Neural progenitor cell (in vitro differentiated cells): Measurements from ENCODE around the gene PLCD3. TPM values are rescaled to one million over a fixed set of nuclear protein-coding genes. Genes with fewer than 3 reads are reported as not detected.

Source experiments
- DNase-seq: peaks from one replicate; pipeline ENCODE4 v3.0.0-alpha.2; 2016; ENCODE audit warnings: low spot score
- H2AFZ ChIP-seq: fragments of 200-600 bp; sonication (generic); replicated peaks from 2 replicates; pipeline ENCODE4 v1.6.1; 2016; ENCODE audit warnings: antibody characterized with exemption
- H3F3A ChIP-seq: fragments of 200-600 bp; sonication (generic); 2 replicates; pipeline ENCODE4 v1.6.1; 2016; ENCODE audit warnings: antibody characterized with exemption, low read depth
- H3K27ac ChIP-seq: fragments of 200-600 bp; sonication (generic); 2 replicates; pipeline ENCODE4 v1.5.1; 2016; ENCODE audit warnings: mild to moderate bottlenecking
- H3K27me3 ChIP-seq: fragments of 200-600 bp; sonication (generic); 2 replicates; pipeline ENCODE4 v1.6.1; 2016; ENCODE audit warnings: mild to moderate bottlenecking, moderate library complexity
- H3K36me3 ChIP-seq: fragments of 200-600 bp; sonication (generic); 2 replicates; pipeline ENCODE4 v1.5.1; 2016
- H3K4me1 ChIP-seq: fragments of 200-600 bp; sonication (generic); 2 replicates; pipeline ENCODE4 v1.6.1; 2016; ENCODE audit warnings: mixed run types
- H3K4me2 ChIP-seq: fragments of 200-600 bp; sonication (generic); 2 replicates; pipeline ENCODE4 v1.6.1; 2016
- H3K4me3 ChIP-seq: fragments of 200-600 bp; sonication (generic); 2 replicates; pipeline ENCODE4 v1.5.1; 2016
- H3K79me2 ChIP-seq: fragments of 200-600 bp; sonication (generic); 2 replicates; pipeline ENCODE4 v1.6.1; 2016; ENCODE audit warnings: low read depth
- H3K9ac ChIP-seq: fragments of 200-600 bp; sonication (generic); 2 replicates; pipeline ENCODE4 v1.6.1; 2016
- H3K9me3 ChIP-seq: fragments of 200-600 bp; sonication (generic); 2 replicates; pipeline ENCODE4 v1.5.1; 2016; ENCODE audit warnings: low read depth
- H4K20me1 ChIP-seq: fragments of 200-600 bp; sonication (generic); 2 replicates; pipeline ENCODE4 v1.6.1; 2016; ENCODE audit warnings: low read depth
- H3K27ac Mint-ChIP-seq: 3 replicates; pipeline ENCODE4 v1.8.0; 2021; ENCODE audit warnings: mixed read lengths
- H3K27me3 Mint-ChIP-seq: 2 replicates; pipeline ENCODE4 v1.8.0; 2022; ENCODE audit warnings: low read depth, mild to moderate bottlenecking, inconsistent platforms, moderate library complexity, mixed read lengths; ENCODE audit not compliant: insufficient read depth
- H3K36me3 Mint-ChIP-seq: 3 replicates; pipeline ENCODE4 v1.8.0; 2021; ENCODE audit warnings: mixed read lengths
- H3K4me1 Mint-ChIP-seq: 3 replicates; pipeline ENCODE4 v1.8.0; 2021; ENCODE audit warnings: mixed read lengths
- H3K4me3 Mint-ChIP-seq: 3 replicates; pipeline ENCODE4 v1.8.0; 2021; ENCODE audit warnings: mild to moderate bottlenecking, moderate library complexity, mixed read lengths
- H3K9me3 Mint-ChIP-seq: 3 replicates; pipeline ENCODE4 v1.8.0; 2020; ENCODE audit warnings: mixed read lengths
- EZH2 ChIP-seq: fragments of 200-600 bp; sonication (generic); IDR thresholded peaks from 2 replicates; pipeline ENCODE4 v1.6.1; 2017; ENCODE audit warnings: antibody characterized with exemption, mild to moderate bottlenecking, moderate library complexity
- EZH2phosphoT487 ChIP-seq: fragments of 200-600 bp; sonication (generic); IDR thresholded peaks from 2 replicates; pipeline ENCODE4 v1.6.1; 2017; ENCODE audit warnings: antibody characterized with exemption
- total RNA-seq: library from RNA; depleted of rRNA; stranded (reverse); fragments of >200 nt; gene quantifications from 2 replicates; pipeline ENCODE4 v1.2.3, GENCODE V29; 2015; ENCODE audit warnings: low replicate concordance
- TF ChIP-seq, protein P1 (sequence below): fragments of 200-600 bp; sonication (generic); IDR thresholded peaks from 2 replicates; pipeline ENCODE4 v1.5.1; 2017; ENCODE audit warnings: antibody characterized with exemption, mild to moderate bottlenecking

Gene PLCD3
- total RNA-seq, 1 donor from 2014 or later: 16.0 TPM

GRCh38 chr17:45149037-45149668 lies 16.8 kb upstream of the PLCD3 start:
- Histone ChIP-seq H3K4me3 (peak overlapping the region; percentile 85), H3K4me2 (peak overlapping the region; percentile 81), H3K27ac (peak overlapping the region; percentile 80), H3K27me3 (peaks cover 7% of the 10 kb centered on the region), H3K36me3 (no peaks in the 10 kb centered on the region), H3K9ac (peak overlapping the region; percentile 67), H2AFZ (no peak overlapping the region), H3K4me1 (peaks cover 30% of the 10 kb centered on the region), H3K9me3 (no peaks in the 10 kb centered on the region), H3K79me2 (peaks cover 48% of the 10 kb centered on the region), H3F3A (peaks cover 58% of the 10 kb centered on the region), H4K20me1 (peaks cover 31% of the 10 kb centered on the region)
- Mint-ChIP-seq H3K4me3 (peak overlapping the region; percentile 94), H3K36me3 (no peaks in the 10 kb centered on the region), H3K27ac (peak overlapping the region; percentile 86), H3K4me1 (peaks cover 44% of the 10 kb centered on the region), H3K27me3 (peaks cover 4% of the 10 kb centered on the region), H3K9me3 (no peaks in the 10 kb centered on the region)
- TF ChIP-seq EZH2: no peak
- TF ChIP-seq, protein P1, sequence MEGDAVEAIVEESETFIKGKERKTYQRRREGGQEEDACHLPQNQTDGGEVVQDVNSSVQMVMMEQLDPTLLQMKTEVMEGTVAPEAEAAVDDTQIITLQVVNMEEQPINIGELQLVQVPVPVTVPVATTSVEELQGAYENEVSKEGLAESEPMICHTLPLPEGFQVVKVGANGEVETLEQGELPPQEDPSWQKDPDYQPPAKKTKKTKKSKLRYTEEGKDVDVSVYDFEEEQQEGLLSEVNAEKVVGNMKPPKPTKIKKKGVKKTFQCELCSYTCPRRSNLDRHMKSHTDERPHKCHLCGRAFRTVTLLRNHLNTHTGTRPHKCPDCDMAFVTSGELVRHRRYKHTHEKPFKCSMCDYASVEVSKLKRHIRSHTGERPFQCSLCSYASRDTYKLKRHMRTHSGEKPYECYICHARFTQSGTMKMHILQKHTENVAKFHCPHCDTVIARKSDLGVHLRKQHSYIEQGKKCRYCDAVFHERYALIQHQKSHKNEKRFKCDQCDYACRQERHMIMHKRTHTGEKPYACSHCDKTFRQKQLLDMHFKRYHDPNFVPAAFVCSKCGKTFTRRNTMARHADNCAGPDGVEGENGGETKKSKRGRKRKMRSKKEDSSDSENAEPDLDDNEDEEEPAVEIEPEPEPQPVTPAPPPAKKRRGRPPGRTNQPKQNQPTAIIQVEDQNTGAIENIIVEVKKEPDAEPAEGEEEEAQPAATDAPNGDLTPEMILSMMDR: peak; percentile 75
- peak; percentile 95 for DNase-seq

GRCh38 chr17:45148183-45149036 lies 16.1 kb upstream of the PLCD3 start, which contains the start of gene HEXIM1:
Gene HEXIM1 (plus strand): TSS chr17:45148475. CDS start chr17:45149191, 716 bp downstream.
- peaks cover 65% of the 10 kb centered on the region for H3F3A ChIP-seq
- H3K27me3 ChIP-seq: peaks cover 7% of the 10 kb centered on the region
- peaks cover 5% of the 10 kb centered on the region for H3K27me3 Mint-ChIP-seq
- H2AFZ ChIP-seq: peak within 1 kb of the TSS; percentile 2
- H3K79me2 ChIP-seq: peaks cover 48% of the 10 kb centered on the region
- TF ChIP-seq EZH2: no peak
- TF ChIP-seq, protein P1: no peak
- no peak for TF ChIP-seq EZH2phosphoT487
- H3K4me2 ChIP-seq: peak within 1 kb of the TSS; percentile 81
- DNase-seq: peak; percentile 100
- H3K9me3 Mint-ChIP-seq: no peaks in the 10 kb centered on the region
- no peaks in the 10 kb centered on the region for H3K36me3 ChIP-seq
- no peaks in the 10 kb centered on the region for H3K36me3 Mint-ChIP-seq
- peaks cover 37% of the 10 kb centered on the region for H3K4me1 ChIP-seq
- H3K4me3 ChIP-seq: peak within 1 kb of the TSS; percentile 85
- peaks cover 48% of the 10 kb centered on the region for H3K4me1 Mint-ChIP-seq
- peaks cover 31% of the 10 kb centered on the region for H4K20me1 ChIP-seq
- no peaks in the 10 kb centered on the region for H3K9me3 ChIP-seq
- H3K9ac ChIP-seq: peak within 1 kb of the TSS; percentile 92
- peak within 1 kb of the TSS; percentile 96 for H3K27ac ChIP-seq
- H3K27ac Mint-ChIP-seq: peak within 1 kb of the TSS; percentile 100
- peak within 1 kb of the TSS; percentile 94 for H3K4me3 Mint-ChIP-seq

DNA sequence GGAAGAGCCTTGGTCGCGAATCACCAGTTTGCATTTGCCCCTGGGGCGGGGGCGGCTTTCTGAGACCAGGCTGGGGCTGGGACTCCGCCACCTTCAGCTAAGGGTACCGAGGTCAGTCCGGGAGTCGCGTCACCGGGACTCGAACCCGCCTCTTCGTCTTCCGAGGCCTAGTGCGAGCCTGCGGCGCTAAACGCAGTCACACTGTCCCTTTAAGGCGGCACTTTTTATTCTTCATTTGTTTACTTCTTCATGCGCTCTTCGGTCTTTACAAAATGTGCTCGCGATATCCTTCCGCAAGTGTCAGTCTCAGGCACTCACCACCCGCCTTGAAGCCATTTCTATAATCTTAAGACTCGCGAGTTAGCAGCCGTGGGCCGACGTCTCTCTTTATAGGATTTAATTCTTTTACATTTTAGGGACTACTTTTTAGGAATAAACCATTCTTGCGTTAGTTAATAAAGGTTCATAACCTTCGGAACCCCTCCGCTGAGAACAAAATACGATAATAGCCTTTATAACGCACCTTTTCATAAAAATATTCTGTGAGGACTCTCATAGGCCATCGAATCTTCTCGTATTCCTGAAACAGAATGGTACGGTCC lies 15.4 kb upstream of the PLCD3 start:
- Histone ChIP-seq H3K79me2 (peaks cover 48% of the 10 kb centered on the region), H3K27me3 (peaks cover 7% of the 10 kb centered on the region), H3K9me3 (no peaks in the 10 kb centered on the region), H3K36me3 (no peaks in the 10 kb centered on the region), H3F3A (peaks cover 73% of the 10 kb centered on the region), H2AFZ (peak overlapping the region; percentile 2), H4K20me1 (peaks cover 31% of the 10 kb centered on the region), H3K4me1 (peaks cover 41% of the 10 kb centered on the region), H3K4me2 (peak overlapping the region; percentile 69), H3K27ac (peak overlapping the region; percentile 96), H3K4me3 (peak overlapping the region; percentile 66), H3K9ac (peak overlapping the region; percentile 92)
- Mint-ChIP-seq H3K27ac (peak overlapping the region; percentile 100), H3K36me3 (no peaks in the 10 kb centered on the region), H3K4me1 (peaks cover 55% of the 10 kb centered on the region), H3K9me3 (no peaks in the 10 kb centered on the region), H3K4me3 (peak overlapping the region; percentile 94), H3K27me3 (peaks cover 10% of the 10 kb centered on the region)
- no peak for TF ChIP-seq EZH2
- no peak for TF ChIP-seq EZH2phosphoT487
- TF ChIP-seq, protein P1: no peak
- DNase-seq: peak; percentile 93
